ENCODE data around the gene THOC2. TPM values are rescaled to one million over a fixed set of nuclear protein-coding genes. Genes with fewer than 3 reads are reported as not detected.

THOC2 gene
- total and polyA plus RNA-seq, 9 of the 15 experiments (the other 6 are each of a cell fraction or from before 2014, with no cell fraction given): 131 to 234 (median 192) TPM

DNA sequence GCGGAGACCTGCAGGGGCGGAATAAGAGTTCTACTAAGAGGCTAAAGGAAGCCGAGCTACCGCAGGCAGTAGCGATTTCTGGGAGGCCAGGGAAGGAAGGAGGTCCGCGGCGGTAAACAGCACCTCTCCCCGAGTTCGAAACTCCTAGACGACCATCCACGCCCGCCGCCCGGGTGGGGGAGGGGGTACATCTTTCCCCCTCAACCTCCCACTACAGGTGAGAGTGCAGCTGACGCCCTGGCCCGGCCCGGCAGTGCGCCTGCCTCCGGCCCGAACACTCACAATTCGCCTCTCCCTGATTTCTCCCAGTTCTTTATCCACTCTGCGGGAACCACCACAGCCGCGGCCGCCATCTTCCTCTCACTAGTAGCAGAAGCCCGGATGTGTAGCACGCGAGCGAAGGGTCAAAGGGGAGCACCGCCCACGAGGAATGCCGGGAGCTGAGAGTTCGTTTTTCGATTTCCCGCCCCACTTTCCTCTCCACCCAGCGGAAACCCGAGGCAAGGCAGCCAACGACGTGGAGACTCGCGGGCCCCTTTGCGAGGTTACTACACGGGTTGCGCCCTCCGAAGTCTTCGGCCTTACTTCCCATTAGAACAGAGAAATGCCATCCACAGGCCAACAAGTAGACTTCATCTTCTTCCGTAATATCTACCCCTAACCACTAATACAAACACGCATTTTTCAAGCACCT lies at the start of gene THOC2 (continued):
- no peak for TF ChIP-seq POU5F1 (IDR thresholded peaks at IDR 0.05; ENCODE audit: borderline replicate concordance, low read depth, low read length, partially characterized antibody)
- TF ChIP-seq SMAD4 (CRISPR knock-in tag; conservative IDR thresholded peaks at IDR 0.05): no peak
- TF ChIP-seq NELFE (IDR thresholded peaks at IDR 0.05; ENCODE audit: insufficient read depth, insufficient read length): no peak
- TF ChIP-seq SMAD3 (CRISPR knock-in tag; conservative IDR thresholded peaks at IDR 0.05): no peak
- TF ChIP-seq ZFPM2 (CRISPR knock-in tag; IDR thresholded peaks at IDR 0.05): no peak
- no peak for TF ChIP-seq ILK (tag; IDR thresholded peaks at IDR 0.05; ENCODE audit: borderline replicate concordance, low read depth)
- peak; percentile 98 for TF ChIP-seq BHLHE40 (IDR thresholded peaks at IDR 0.05; ENCODE audit: low read length)
- no peak for TF ChIP-seq FOSL1 (tag; conservative IDR thresholded peaks at IDR 0.05)
- no peak for TF ChIP-seq ZNF586 (CRISPR knock-in tag; conservative IDR thresholded peaks at IDR 0.05)
- TF ChIP-seq MAFF (IDR thresholded peaks at IDR 0.05; ENCODE audit: low read length): no peak
- TF ChIP-seq BRCA1 (IDR thresholded peaks at IDR 0.05): no peak
- no peak for TF ChIP-seq BRCA1 (CRISPR knock-in tag; IDR thresholded peaks at IDR 0.05)
- TF ChIP-seq ZBTB7A (IDR thresholded peaks at IDR 0.05; ENCODE audit: borderline replicate concordance, control insufficient read depth, low read depth, low read length): no peak; the same call in 1 of the 2 replicates
- no peak for TF ChIP-seq ZNF232 (CRISPR knock-in tag; IDR thresholded peaks at IDR 0.05)
- no peak for TF ChIP-seq ZNF431 (CRISPR knock-in tag; IDR thresholded peaks at IDR 0.05)
- TF ChIP-seq, protein P1, sequence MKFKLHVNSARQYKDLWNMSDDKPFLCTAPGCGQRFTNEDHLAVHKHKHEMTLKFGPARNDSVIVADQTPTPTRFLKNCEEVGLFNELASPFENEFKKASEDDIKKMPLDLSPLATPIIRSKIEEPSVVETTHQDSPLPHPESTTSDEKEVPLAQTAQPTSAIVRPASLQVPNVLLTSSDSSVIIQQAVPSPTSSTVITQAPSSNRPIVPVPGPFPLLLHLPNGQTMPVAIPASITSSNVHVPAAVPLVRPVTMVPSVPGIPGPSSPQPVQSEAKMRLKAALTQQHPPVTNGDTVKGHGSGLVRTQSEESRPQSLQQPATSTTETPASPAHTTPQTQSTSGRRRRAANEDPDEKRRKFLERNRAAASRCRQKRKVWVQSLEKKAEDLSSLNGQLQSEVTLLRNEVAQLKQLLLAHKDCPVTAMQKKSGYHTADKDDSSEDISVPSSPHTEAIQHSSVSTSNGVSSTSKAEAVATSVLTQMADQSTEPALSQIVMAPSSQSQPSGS (CRISPR knock-in tag; IDR thresholded peaks at IDR 0.05): no peak
- no peak for TF ChIP-seq MYNN (IDR thresholded peaks at IDR 0.05)
- TF ChIP-seq MYNN (CRISPR knock-in tag; IDR thresholded peaks at IDR 0.05): no peak
- TF ChIP-seq, protein P2, sequence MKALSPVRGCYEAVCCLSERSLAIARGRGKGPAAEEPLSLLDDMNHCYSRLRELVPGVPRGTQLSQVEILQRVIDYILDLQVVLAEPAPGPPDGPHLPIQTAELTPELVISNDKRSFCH (CRISPR knock-in tag; IDR thresholded peaks at IDR 0.05): no peak
- TF ChIP-seq, protein P2 (tag; IDR thresholded peaks at IDR 0.05): peak; percentile 10; the same call in 1 of the 2 replicates
- TF ChIP-seq FOS (IDR thresholded peaks at IDR 0.05; ENCODE audit: extremely low read depth, insufficient read length): no peak
- no peak for TF ChIP-seq SMAD2 (IDR thresholded peaks at IDR 0.05; ENCODE audit: low read depth, low read length)
- no peak for TF ChIP-seq TAL1 (IDR thresholded peaks at IDR 0.05)
- no peak for TF ChIP-seq ZFP1 (CRISPR knock-in tag; IDR thresholded peaks at IDR 0.05)
- TF ChIP-seq, protein P3, sequence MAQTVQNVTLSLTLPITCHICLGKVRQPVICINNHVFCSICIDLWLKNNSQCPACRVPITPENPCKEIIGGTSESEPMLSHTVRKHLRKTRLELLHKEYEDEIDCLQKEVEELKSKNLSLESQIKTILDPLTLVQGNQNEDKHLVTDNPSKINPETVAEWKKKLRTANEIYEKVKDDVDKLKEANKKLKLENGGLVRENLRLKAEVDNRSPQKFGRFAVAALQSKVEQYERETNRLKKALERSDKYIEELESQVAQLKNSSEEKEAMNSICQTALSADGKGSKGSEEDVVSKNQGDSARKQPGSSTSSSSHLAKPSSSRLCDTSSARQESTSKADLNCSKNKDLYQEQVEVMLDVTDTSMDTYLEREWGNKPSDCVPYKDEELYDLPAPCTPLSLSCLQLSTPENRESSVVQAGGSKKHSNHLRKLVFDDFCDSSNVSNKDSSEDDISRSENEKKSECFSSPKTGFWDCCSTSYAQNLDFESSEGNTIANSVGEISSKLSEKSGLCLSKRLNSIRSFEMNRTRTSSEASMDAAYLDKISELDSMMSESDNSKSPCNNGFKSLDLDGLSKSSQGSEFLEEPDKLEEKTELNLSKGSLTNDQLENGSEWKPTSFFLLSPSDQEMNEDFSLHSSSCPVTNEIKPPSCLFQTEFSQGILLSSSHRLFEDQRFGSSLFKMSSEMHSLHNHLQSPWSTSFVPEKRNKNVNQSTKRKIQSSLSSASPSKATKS (CRISPR knock-in tag; IDR thresholded peaks at IDR 0.05): no peak
- TF ChIP-seq CC2D1A (IDR thresholded peaks at IDR 0.05): peak; percentile 44; the same call in 1 of the 2 replicates
- TF ChIP-seq CBFA2T2 (conservative IDR thresholded peaks at IDR 0.05): no peak
- no peak for TF ChIP-seq FOXK1 (CRISPR knock-in tag; IDR thresholded peaks at IDR 0.05; ENCODE audit: borderline replicate concordance)
- TF ChIP-seq CTBP1 (IDR thresholded peaks at IDR 0.05; ENCODE audit: borderline replicate concordance): no peak
